Measurements from ENCODE around the gene TGFBR3. TPM values are rescaled to one million over a fixed set of nuclear protein-coding genes. Genes with fewer than 3 reads are reported as not detected.
A peak's percentile ranks its signal among the peaks of the same experiment; 100 is the strongest.

The TGFBR3 gene
- total RNA-seq, 4 donors from 2014 or later = 37.3 to 61.7 (median 48.4) TPM

DNA sequence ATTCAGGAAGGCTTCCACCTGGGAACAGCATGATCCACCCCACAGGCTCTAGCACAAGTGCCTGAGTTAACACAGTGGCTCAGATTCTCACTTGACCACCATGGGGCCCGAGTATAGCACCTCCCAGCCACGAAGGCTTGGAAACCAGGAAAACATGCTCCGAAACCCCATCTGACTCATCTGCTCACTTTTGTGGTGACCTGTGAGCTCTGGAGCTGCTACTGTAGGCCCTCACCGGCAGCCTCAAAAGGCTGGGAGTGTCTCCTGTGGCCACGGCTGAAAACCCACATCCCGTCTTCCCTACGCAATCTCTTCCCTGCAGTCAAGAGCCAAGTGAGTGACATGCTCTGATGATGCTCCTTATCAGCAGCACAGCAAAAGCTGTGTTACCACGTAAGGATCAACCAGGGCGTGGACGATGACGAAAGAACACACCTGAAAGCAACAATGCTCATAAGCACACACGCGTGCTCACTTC is 81.4 kb downstream of the TGFBR3 start:
- H3K4me1 ChIP-seq = peaks cover 51 to 53% of the 10 kb centered on the region in 2 donors
- TF ChIP-seq POLR2A (IDR thresholded peaks at IDR 0.05) = no peak
- TF ChIP-seq, protein P1, sequence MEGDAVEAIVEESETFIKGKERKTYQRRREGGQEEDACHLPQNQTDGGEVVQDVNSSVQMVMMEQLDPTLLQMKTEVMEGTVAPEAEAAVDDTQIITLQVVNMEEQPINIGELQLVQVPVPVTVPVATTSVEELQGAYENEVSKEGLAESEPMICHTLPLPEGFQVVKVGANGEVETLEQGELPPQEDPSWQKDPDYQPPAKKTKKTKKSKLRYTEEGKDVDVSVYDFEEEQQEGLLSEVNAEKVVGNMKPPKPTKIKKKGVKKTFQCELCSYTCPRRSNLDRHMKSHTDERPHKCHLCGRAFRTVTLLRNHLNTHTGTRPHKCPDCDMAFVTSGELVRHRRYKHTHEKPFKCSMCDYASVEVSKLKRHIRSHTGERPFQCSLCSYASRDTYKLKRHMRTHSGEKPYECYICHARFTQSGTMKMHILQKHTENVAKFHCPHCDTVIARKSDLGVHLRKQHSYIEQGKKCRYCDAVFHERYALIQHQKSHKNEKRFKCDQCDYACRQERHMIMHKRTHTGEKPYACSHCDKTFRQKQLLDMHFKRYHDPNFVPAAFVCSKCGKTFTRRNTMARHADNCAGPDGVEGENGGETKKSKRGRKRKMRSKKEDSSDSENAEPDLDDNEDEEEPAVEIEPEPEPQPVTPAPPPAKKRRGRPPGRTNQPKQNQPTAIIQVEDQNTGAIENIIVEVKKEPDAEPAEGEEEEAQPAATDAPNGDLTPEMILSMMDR (IDR thresholded peaks at IDR 0.05 in 4 of 5, conservative IDR thresholded peaks at IDR 0.05 in 1 of 5) = no peak
- H3K4me3 ChIP-seq = no peak overlapping the region
- peak overlapping the region; percentile 23 to 66 (median 58) for H3K27ac ChIP-seq
- ATAC-seq (no peak), DNase-seq (no peak)
- H3K9me3 ChIP-seq = no peaks in the 10 kb centered on the region
- in situ Hi-C loops (cut with MboI; ENCODE audit: low sequenced_read_pairs in 4 of 4) = no loop called here
- no peaks in the 10 kb centered on the region for H3K36me3 ChIP-seq
- no peaks in the 10 kb centered on the region for H3K27me3 ChIP-seq
- intact Hi-C loops (cut with DNase I; ENCODE audit: low total_unique reads) = no loop called here

DNA sequence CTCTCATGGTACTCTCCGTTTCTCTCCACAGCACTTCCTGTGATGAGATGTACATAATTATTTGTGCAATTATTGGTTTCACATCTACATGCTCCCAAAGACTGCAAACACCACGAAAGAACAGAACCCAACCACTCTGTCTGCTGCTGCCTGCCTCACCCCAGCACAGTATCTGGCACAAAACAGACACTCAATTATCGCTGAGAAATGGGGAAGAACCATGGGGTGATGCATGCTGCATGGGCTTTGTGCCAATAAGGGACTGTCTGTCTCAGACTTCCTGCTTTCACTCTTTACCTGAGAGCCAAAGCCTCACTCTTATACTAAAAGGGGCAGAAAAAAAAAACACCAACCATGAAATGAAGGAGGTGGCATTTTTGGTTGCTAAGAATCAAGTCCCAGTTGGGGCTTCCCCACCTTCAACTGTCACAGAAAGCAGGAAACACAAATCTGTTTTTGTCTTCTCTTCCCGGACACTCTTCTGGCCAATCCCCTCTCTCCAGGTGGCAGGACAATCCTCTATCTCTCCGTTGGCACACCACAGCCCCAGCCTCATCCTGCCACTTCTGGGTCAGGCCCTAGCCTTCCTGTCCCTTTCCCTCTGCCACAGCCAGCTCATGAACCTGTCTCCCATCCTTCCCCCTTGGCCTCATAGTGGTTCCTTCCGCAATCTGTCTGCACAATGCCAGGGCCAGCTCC is 82.0 kb downstream of the TGFBR3 start:
- Histone ChIP-seq H3K4me1 (peaks cover 57 to 59% of the 10 kb centered on the region in 2 donors), H3K9me3 (no peaks in the 10 kb centered on the region), H3K36me3 (no peaks in the 10 kb centered on the region), H3K27ac (peak overlapping the region; percentile 41 to 66 (median 58)), H3K4me3 (no peak overlapping the region), H3K27me3 (no peaks in the 10 kb centered on the region)
- intact Hi-C loops (cut with DNase I; ENCODE audit: low total_unique reads) (no loop called here), in situ Hi-C loops (cut with MboI; ENCODE audit: low sequenced_read_pairs in 4 of 4) (no loop called here)
- ATAC-seq (no peak), DNase-seq (no peak)
- TF ChIP-seq, protein P1 (IDR thresholded peaks at IDR 0.05 in 4 of 5, conservative IDR thresholded peaks at IDR 0.05 in 1 of 5) = no peak
- no peak for TF ChIP-seq POLR2A (IDR thresholded peaks at IDR 0.05)

DNA sequence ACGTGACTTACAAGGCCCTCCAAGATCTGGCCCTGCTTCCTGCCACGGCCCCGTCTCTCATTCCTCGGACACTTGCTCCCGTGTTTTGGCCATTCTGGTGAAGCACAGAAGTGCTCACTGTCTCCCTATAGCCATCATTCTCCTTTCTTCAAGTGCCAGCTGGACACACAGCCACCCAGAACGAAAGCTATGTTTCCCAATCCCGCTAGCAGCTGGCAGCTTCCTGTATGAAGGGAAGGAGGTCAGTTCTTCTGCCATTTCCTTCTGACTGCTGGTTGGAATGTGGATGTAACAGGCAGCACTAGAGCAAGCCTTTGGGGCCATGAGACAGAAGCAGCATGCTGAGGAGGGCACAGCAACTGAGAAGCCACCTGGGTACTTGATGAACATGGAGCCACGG is 82.8 kb downstream of the TGFBR3 start:
- H3K27ac ChIP-seq = peak overlapping the region; percentile 41 to 66 (median 58)
- H3K27me3 ChIP-seq = no peaks in the 10 kb centered on the region
- TF ChIP-seq POLR2A (IDR thresholded peaks at IDR 0.05) = no peak
- TF ChIP-seq, protein P1 (IDR thresholded peaks at IDR 0.05 in 4 of 5, conservative IDR thresholded peaks at IDR 0.05 in 1 of 5) = no peak
- H3K36me3 ChIP-seq = no peaks in the 10 kb centered on the region
- in situ Hi-C loops (cut with MboI; ENCODE audit: low sequenced_read_pairs in 4 of 4) = no loop called here
- DNase-seq = peak; percentile 60 to 76
- intact Hi-C loops (cut with DNase I; ENCODE audit: low total_unique reads) = no loop called here
- H3K4me1 ChIP-seq = peaks cover 66 to 68% of the 10 kb centered on the region in 2 donors
- H3K9me3 ChIP-seq = no peaks in the 10 kb centered on the region
- H3K4me3 ChIP-seq = no peak overlapping the region
- ATAC-seq = peak; percentile 63 to 90

DNA sequence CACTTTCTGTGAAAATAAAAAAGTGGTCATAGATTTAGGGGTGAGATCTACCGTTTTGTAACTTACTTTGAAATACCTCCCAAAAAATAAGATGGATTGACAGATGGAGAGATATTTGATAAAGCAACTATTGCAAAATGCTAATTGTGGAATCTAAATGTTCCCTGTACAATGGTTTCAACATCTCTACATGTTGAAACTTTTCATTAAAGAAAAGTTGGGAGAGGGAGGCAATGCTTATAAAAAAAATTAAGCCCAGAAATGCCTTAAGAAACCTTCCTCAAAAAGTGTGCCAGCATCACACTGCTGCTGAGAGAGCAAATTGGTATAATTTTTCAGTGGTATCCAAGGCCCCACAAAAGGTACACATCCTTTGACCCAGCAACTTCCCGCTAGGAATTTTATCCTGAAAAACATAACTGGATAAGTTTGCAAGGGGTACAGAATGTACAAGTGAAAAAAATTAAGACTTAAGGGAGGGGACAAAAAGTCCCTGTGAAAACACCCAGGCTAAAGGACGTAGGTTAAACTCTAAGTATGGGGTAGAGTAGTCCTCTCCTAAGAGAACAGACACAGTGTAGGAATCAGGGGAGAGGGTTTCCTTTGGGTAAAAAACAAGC is 84.3 kb downstream of the TGFBR3 start:
- peak; percentile 15 to 30 for ATAC-seq
- in situ Hi-C loops (cut with MboI; ENCODE audit: low sequenced_read_pairs in 4 of 4) (no loop called here), intact Hi-C loops (cut with DNase I; ENCODE audit: low total_unique reads) (no loop called here)
- no peaks in the 10 kb centered on the region for H3K36me3 ChIP-seq
- peaks cover 68 to 77% of the 10 kb centered on the region in 2 donors for H3K4me1 ChIP-seq
- no peak for DNase-seq
- H3K9me3 ChIP-seq = no peaks in the 10 kb centered on the region
- no peaks in the 10 kb centered on the region for H3K27me3 ChIP-seq
- H3K4me3 ChIP-seq = no peak overlapping the region
- no peak for TF ChIP-seq POLR2A (IDR thresholded peaks at IDR 0.05)
- TF ChIP-seq, protein P1 (IDR thresholded peaks at IDR 0.05 in 4 of 5, conservative IDR thresholded peaks at IDR 0.05 in 1 of 5) = no peak
- H3K27ac ChIP-seq = peak overlapping the region; percentile 41 to 66 (median 58)

All from gastrocnemius medialis (tissue), 4 donors.